ENCODE measurements around the gene UIMC1.
"Not testable (repeated sequence)": the region's sequence is repeated elsewhere in the genome, so short reads cannot be mapped to it uniquely, and the experiment has no call there.

The UIMC1 gene

GRCh38 chr5:176883700-176884570 lies 122.6 kb downstream of the UIMC1 start:
- no peak for DNase-seq (ENCODE audit: low spot score)

- DNase-seq (ENCODE audit: low spot score), result no peak
These were observed 124.0 kb downstream of the UIMC1 start for GRCh38 chr5:176882567-176882903.

- no peak for DNase-seq (ENCODE audit: low spot score)
These were observed 124.6 kb downstream of the UIMC1 start for GRCh38 chr5:176881816-176882566.

GRCh38 chr5:176881021-176881749 lies 125.4 kb downstream of the UIMC1 start:
- no peak for DNase-seq (ENCODE audit: low spot score)

GRCh38 chr5:176880366-176881020 lies 126.1 kb downstream of the UIMC1 start:
- no peak for DNase-seq (ENCODE audit: low spot score)

- no peak for DNase-seq (ENCODE audit: low spot score)
These were observed 126.8 kb downstream of the UIMC1 start for GRCh38 chr5:176879663-176880361.

- no peak for DNase-seq (ENCODE audit: low spot score)
These were observed 127.5 kb downstream of the UIMC1 start for GRCh38 chr5:176878906-176879662.

- no peak for DNase-seq (ENCODE audit: low spot score)
These were observed 128.1 kb downstream of the UIMC1 start for GRCh38 chr5:176878463-176878862.

GRCh38 chr5:176877793-176878331 lies 128.7 kb downstream of the UIMC1 start:
- DNase-seq (ENCODE audit: low spot score), result no peak

GRCh38 chr5:176876506-176877431 lies 129.8 kb downstream of the UIMC1 start:
- no peak for DNase-seq (ENCODE audit: low spot score)

- no peak for DNase-seq (ENCODE audit: low spot score)
These were observed 130.6 kb downstream of the UIMC1 start for GRCh38 chr5:176875783-176876505.

GRCh38 chr5:176875014-176875550 lies 131.5 kb downstream of the UIMC1 start:
- DNase-seq (ENCODE audit: low spot score), result no peak

GRCh38 chr5:176874198-176874780 lies 132.3 kb downstream of the UIMC1 start:
- no peak for DNase-seq (ENCODE audit: low spot score)

- DNase-seq (ENCODE audit: low spot score), result no peak
These were observed 132.9 kb downstream of the UIMC1 start for GRCh38 chr5:176873541-176874172.

- DNase-seq (ENCODE audit: low spot score), result not testable (repeated sequence)
These were observed 133.6 kb downstream of the UIMC1 start for GRCh38 chr5:176873011-176873410.

GRCh38 chr5:176872586-176872985 lies 134.0 kb downstream of the UIMC1 start:
- DNase-seq (ENCODE audit: low spot score), result not testable (repeated sequence)

GRCh38 chr5:176870644-176871043 lies 135.9 kb downstream of the UIMC1 start:
- DNase-seq (ENCODE audit: low spot score), result not testable (repeated sequence)
